Thyroid gland (tissue), 4 donors: ENCODE results near the gene SNRNP25. TPM values are rescaled to one million over a fixed set of nuclear protein-coding genes. Genes with fewer than 3 reads are reported as not detected.

Experiments
- DNase-seq, 2 donors: peaks; one replicate each; pipeline ENCODE4 v3.0.0-alpha.2; 2019
- H3K27ac ChIP-seq, 3 donors: fragments of 200-600 bp; sonication (generic); 1 replicate in 2 of 3; 2 replicates in 1 of 3; pipeline ENCODE4 v1.5.1; 2016 to 2019; ENCODE audit warnings: mild to moderate bottlenecking in 1 of 3, moderate library complexity in 1 of 3
- H3K27me3 ChIP-seq: fragments of 200-600 bp; sonication (generic); one replicate; pipeline ENCODE4 v1.5.1; 2019
- H3K36me3 ChIP-seq, 2 donors: fragments of 200-600 bp; sonication (generic); one replicate each; pipeline ENCODE4 v1.5.1; 2016 to 2019
- H3K4me1 ChIP-seq, 2 donors: fragments of 200-600 bp; sonication (generic); one replicate each; pipeline ENCODE4 v1.5.1; 2017 to 2019
- H3K4me3 ChIP-seq, 3 donors: fragments of 200-600 bp; sonication (generic); replicated peaks in 1 of 3; 1 replicate in 2 of 3; 2 replicates in 1 of 3; pipeline ENCODE4 v1.5.1; 2016; ENCODE audit warnings: mild to moderate bottlenecking in 1 of 3
- H3K9me3 ChIP-seq: fragments of 200-600 bp; sonication (generic); one replicate; pipeline ENCODE4 v1.5.1; 2017
- POLR2A ChIP-seq, 2 donors: fragments of 450-650 bp; IDR thresholded peaks; one replicate each; pipeline ENCODE4 v1.6.1; 2017; ENCODE audit warnings: antibody characterized with exemption in 2 of 2, mild to moderate bottlenecking in 2 of 2, moderate library complexity in 1 of 2
- WGBS, 2 donors: methylation state at CpG; one replicate each; pipeline ENCODE4 v1.1.5; 2017; 5-methylcytosine and 5-hydroxymethylcytosine counted together
- intact Hi-C: fragments of 100-400 bp; cut with DNase I; formaldehyde crosslinking; loops from one replicate; pipeline ENCODE4 v1.15.1; 2023
- total RNA-seq, 4 donors: library from RNA; depleted of rRNA; stranded (reverse); fragments of >200 nt; gene quantifications; one replicate each; pipeline ENCODE4 v1.2.3, GENCODE V29; 2016
- TF ChIP-seq, protein P1 (sequence below), 6 experiments: fragments of 200-600 bp in 3 of 6; fragments of 450-650 bp in 3 of 6; sonication (generic) in 3 of 6; IDR thresholded peaks; one replicate each; pipeline ENCODE4 v1.5.1; 2016 to 2019; ENCODE audit warnings: antibody characterized with exemption in 6 of 6, mild to moderate bottlenecking in 2 of 6, inconsistent platforms in 1 of 6, moderate library complexity in 1 of 6

Gene SNRNP25
- total RNA-seq, 4 donors from 2014 or later: 16.1 to 53.6 (median 34.8) TPM

DNA sequence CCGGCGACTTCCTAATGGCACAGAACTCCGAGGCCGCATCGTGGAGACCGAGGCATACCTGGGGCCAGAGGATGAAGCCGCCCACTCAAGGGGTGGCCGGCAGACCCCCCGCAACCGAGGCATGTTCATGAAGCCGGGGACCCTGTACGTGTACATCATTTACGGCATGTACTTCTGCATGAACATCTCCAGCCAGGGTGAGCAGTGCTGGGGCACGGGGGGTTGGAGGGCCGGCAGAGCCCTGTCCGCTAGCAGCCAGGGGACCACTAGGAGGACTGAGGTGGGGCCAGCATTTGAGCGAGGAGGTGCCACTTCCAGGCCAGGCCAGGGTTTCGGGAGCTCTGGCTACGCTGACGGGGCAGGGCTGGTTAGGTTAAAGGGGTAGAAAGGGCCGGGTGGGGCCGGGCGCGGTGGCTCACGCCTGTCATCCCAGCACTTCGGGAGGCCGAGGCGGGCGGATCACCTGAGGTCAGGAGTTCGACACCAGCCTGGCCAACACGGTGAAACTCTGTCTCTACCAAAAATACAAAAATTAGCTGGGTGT, 29.5 kb downstream of the SNRNP25 start:
- 97% methylated on average over 16 to 25 of the region's 31 CpGs for WGBS, 2 donors
- TF ChIP-seq, protein P1, sequence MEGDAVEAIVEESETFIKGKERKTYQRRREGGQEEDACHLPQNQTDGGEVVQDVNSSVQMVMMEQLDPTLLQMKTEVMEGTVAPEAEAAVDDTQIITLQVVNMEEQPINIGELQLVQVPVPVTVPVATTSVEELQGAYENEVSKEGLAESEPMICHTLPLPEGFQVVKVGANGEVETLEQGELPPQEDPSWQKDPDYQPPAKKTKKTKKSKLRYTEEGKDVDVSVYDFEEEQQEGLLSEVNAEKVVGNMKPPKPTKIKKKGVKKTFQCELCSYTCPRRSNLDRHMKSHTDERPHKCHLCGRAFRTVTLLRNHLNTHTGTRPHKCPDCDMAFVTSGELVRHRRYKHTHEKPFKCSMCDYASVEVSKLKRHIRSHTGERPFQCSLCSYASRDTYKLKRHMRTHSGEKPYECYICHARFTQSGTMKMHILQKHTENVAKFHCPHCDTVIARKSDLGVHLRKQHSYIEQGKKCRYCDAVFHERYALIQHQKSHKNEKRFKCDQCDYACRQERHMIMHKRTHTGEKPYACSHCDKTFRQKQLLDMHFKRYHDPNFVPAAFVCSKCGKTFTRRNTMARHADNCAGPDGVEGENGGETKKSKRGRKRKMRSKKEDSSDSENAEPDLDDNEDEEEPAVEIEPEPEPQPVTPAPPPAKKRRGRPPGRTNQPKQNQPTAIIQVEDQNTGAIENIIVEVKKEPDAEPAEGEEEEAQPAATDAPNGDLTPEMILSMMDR (IDR thresholded peaks at IDR 0.05): no peak
- TF ChIP-seq POLR2A (IDR thresholded peaks at IDR 0.05): no peak

DNA sequence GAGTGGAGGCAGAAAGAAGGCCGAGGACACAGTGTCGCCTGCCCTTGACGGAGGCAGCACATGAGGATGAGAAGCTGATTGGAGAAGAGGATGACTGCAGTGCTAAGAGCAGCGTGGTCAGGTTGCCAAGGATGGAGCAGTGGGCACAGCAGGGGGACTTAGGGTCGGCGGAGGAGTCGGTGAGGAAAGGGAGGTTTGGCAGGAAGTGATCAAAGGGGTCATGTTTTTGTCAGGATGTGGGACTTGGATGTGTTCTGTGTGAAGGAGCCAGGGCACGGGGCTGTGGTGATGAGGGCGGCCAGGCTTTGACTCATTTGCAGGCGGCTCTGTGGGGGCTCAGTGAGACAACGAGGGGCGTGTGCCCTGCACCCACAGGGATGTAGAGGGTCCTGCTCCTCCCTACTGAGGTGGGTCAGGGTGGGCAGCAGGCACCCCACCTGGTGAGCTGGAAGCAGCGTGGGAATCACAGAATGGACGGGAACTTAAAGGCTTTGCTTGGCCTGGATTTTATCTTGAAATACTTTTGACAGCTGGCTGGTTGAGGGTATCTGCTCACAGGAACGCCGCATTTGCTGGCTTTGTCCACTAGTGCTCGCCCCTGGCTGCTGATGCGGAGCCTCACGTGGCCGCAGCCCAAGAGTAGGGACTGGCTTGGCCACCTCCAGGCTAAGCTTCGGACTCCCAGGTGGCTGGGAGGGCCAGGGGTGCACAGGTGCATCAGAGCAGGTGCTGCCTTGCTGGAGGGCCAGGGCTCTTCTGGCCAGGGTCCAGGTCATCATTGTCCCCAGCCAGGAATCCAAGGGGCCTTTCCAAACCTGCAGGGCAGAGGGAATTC, 30.4 kb downstream of the SNRNP25 start:
- DNase-seq: peak; percentile 94
- no peaks in the 10 kb centered on the region for H3K9me3 ChIP-seq
- peaks cover 20 to 34% of the 10 kb centered on the region in 2 donors for H3K36me3 ChIP-seq
- TF ChIP-seq POLR2A (IDR thresholded peaks at IDR 0.05): no peak
- TF ChIP-seq, protein P1 (IDR thresholded peaks at IDR 0.05): peak in 5 of 6 experiments; percentile 11 to 58 (median 23)
- H3K27me3 ChIP-seq: no peaks in the 10 kb centered on the region
- peaks cover 39 to 45% of the 10 kb centered on the region in 2 donors for H3K4me1 ChIP-seq
- H3K4me3 ChIP-seq: no peak overlapping the region
- 42 to 48% methylated on average over 18 to 21 of the region's 21 CpGs for WGBS, 2 donors
- H3K27ac ChIP-seq: peak overlapping the region; percentile 63 to 93 (median 88)
- intact Hi-C loops: no loop called here

More for the DNA sequence above, 29.5 kb downstream of the SNRNP25 start:
- Histone ChIP-seq H3K27me3 (no peaks in the 10 kb centered on the region), H3K4me1 (peaks cover 45 to 50% of the 10 kb centered on the region in 2 donors), H3K9me3 (no peaks in the 10 kb centered on the region), H3K4me3 (no peak overlapping the region), H3K36me3 (peaks cover 16 to 28% of the 10 kb centered on the region in 2 donors), H3K27ac (peak overlapping the region; percentile 63 to 93 (median 88))
- no peak for DNase-seq
- intact Hi-C loops: no loop called here

GRCh38 chr16:84718-85406, 31.2 kb downstream of the SNRNP25 start:
- 0% methylated on average over 1 to 5 of the region's 7 CpGs for WGBS, 2 donors
- intact Hi-C loops: no loop called here
- peak overlapping the region; percentile 63 to 93 (median 88) for H3K27ac ChIP-seq
- TF ChIP-seq POLR2A (IDR thresholded peaks at IDR 0.05): peak in 1 of 2 donors; percentile 71
- TF ChIP-seq, protein P1 (IDR thresholded peaks at IDR 0.05): peak in 1 of 6 experiments; percentile 8
- H3K4me1 ChIP-seq: peaks cover 38 to 43% of the 10 kb centered on the region in 2 donors
- H3K9me3 ChIP-seq: no peaks in the 10 kb centered on the region
- DNase-seq: peak; percentile 96 to 97
- no peak overlapping the region for H3K4me3 ChIP-seq
- H3K36me3 ChIP-seq: peaks cover 26 to 37% of the 10 kb centered on the region in 2 donors
- no peaks in the 10 kb centered on the region for H3K27me3 ChIP-seq

DNA sequence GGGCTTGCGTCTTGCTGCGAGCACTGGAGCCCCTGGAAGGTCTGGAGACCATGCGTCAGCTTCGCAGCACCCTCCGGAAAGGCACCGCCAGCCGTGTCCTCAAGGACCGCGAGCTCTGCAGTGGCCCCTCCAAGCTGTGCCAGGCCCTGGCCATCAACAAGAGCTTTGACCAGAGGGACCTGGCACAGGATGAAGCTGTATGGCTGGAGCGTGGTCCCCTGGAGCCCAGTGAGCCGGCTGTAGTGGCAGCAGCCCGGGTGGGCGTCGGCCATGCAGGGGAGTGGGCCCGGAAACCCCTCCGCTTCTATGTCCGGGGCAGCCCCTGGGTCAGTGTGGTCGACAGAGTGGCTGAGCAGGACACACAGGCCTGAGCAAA, 31.8 kb downstream of the SNRNP25 start:
- Histone ChIP-seq H3K4me1 (peaks cover 38 to 43% of the 10 kb centered on the region in 2 donors), H3K27ac (peak overlapping the region; percentile 63 to 93 (median 88)), H3K36me3 (peaks cover 26 to 39% of the 10 kb centered on the region in 2 donors), H3K9me3 (no peaks in the 10 kb centered on the region), H3K27me3 (no peaks in the 10 kb centered on the region), H3K4me3 (no peak overlapping the region)
- intact Hi-C loops: no loop called here
- 67 to 76% methylated on average over 3 to 11 of the region's 18 CpGs for WGBS, 2 donors
- no peak for DNase-seq
- TF ChIP-seq POLR2A (IDR thresholded peaks at IDR 0.05): no peak
- TF ChIP-seq, protein P1 (IDR thresholded peaks at IDR 0.05): no peak
